Stimulated activated CD4-positive, alpha-beta T cell treated with anti-CD3 and anti-CD28 coated beads, Interleukin-12 subunit alpha, Interleukin-12 subunit beta, amount 100 ng/mL, for 48 hours (primary cell): ENCODE data around the gene OVOL3.

Experiments used
- DNase-seq, 3 donors: peaks; one replicate each; pipeline ENCODE4 v3.0.0-alpha.2; 2020; ENCODE audit warnings: low read depth in 2 of 3, low spot score in 1 of 3

Gene OVOL3

GRCh38 chr19:36100476-36100875, 10.5 kb upstream of the OVOL3 start:
- no peak for DNase-seq

DNA sequence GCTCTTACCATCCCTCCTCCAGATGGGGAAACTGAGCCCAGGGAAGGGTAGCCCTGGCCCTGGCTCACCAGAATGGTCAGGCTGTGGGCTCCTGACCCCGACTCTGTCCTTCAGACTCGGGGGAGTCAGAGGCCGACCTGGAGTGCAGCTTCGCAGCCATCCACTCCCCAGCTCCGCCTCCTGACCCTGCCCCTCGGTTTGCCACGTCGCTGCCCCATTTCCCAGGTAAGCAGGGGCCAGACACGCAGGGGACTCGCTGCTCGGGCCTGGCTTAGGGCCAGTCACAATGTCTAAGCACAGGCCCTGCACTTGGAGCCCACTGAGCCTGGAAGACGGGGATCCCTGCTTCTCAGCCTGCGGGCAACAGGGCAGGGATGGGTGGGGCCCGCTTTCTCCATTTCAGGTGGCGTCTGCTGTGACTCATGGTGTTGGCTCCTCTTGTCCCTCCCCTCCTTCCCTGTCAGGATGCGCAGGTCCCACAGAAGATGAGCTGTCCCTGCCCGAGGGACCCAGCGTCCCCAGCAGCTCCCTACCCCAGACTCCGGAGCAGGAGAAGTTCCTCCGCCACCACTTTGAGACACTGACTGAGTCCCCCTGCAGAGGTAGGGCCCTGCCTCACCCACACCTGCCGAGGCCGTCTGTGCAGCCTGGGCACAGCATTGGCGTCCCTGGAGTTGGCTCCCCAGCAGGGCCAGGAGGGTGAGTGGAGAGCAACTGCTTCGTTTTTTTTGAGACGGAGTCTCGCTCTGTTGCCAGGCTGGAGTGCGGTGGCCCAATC, 9.2 kb upstream of the OVOL3 start:
- no peak for DNase-seq

DNA sequence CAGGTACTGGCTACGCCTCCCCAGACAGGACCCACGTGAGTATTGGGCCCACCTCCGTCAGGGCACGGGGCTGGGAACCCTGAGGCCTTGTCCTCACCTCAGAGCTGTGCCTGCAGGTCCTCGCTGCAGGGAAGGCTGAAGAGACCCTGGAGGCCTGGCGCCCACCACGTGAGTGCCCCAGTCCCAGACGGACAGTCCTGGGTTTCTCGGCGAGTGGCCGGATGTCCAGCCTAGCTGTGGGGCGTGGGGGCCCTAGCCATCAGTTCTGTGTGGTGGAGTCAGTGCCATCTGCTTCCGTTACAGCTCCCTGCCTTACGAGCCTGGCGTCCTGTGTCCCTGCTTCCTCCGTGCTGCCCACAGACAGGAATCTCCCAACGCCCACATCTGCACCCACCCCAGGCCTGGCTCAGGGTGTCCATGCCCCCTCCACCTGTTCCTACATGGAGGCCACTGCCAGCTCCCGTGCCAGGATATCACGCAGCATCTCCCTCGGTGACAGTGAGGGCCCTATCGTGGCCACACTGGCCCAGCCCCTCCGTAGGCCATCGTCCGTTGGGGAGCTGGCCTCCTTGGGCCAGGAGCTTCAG, 7.8 kb upstream of the OVOL3 start:
- DNase-seq = no peak

GRCh38 chr19:36103842-36104552, 6.9 kb upstream of the OVOL3 start:
- no peak for DNase-seq

DNA sequence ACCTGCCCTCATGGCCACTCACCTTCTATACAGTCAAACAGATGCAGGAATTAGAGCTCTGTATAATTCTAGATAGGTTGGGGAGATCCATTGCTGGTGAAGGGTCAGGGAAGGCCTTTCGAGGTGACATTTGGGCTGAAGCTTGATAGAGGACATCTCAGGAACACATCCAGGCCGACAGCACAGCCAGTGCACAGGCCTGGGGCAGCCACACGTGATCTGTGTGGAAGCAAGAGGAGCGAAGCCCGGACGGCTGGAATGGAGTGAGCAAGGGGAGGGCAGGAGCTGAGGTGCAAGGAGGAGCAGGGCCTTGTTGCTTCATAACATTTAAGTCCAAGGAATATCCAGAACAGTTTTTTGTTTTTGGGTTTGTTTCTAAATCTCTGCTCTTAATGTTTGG, 4.5 kb upstream of the OVOL3 start:
- no peak for DNase-seq

- no peak for DNase-seq
Measured at GRCh38 chr19:36106991-36107390, 4.0 kb upstream of the OVOL3 start.

DNA sequence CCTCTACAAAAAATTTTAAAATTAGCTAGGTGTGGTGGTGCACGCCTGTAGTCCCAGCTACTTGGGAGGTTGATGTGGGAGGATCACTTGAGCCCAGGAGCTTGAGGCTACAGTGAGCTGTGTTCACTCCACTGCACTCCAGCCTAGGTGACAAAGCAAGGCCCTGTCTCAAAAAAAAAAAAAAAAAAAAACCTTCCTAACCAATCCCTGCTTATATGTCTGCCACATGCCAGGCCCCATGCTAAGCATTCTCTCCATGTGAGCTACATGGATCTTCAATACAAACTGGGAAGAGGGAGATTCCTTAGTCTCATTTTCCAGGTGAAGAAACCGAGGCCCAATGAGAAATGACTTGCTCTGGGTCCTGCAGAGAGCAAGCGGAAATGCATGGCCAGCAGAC, 2.3 kb upstream of the OVOL3 start:
- DNase-seq = no peak

DNA sequence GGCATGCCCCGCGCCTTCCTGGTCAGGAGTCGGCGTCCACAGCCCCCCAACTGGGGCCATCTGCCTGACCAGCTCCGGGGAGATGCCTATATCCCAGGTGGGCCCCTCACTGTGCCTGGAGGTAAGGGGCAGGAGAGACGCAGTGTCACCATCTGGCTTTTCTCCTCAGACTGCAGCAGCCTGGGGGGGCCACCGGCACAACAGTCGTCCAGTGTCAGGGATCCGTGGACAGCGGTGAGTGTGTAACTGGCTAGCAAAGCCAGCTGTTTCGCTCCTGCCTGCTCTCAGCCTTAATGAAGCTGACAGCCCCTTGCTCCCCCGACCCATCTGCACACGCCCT, 227 bp downstream of the OVOL3 start:
- DNase-seq = no peak

DNA sequence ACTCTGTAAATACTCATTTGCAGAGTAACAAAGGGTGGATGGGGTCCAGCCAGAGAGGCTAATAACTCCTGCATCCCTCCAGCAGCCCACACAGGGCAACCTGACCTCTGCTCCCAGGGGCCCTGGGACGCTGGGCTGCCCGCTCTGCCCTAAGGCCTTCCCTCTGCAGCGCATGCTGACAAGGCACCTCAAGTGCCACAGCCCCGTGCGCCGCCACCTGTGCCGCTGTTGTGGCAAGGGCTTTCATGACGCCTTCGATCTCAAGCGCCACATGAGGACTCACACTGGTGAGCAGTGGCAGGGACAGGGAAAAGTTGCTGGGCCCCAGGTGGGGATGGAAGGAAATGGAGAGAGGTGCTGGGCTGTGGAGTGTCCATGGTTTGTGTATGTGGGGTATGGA, 1.7 kb downstream of the OVOL3 start:
- no peak for DNase-seq

- no peak for DNase-seq
Measured at GRCh38 chr19:36113425-36113824, 2.5 kb downstream of the OVOL3 start.

GRCh38 chr19:36113894-36114720, 3.2 kb downstream of the OVOL3 start:
- peak in 1 of 3 donors; percentile 12 for DNase-seq

DNA sequence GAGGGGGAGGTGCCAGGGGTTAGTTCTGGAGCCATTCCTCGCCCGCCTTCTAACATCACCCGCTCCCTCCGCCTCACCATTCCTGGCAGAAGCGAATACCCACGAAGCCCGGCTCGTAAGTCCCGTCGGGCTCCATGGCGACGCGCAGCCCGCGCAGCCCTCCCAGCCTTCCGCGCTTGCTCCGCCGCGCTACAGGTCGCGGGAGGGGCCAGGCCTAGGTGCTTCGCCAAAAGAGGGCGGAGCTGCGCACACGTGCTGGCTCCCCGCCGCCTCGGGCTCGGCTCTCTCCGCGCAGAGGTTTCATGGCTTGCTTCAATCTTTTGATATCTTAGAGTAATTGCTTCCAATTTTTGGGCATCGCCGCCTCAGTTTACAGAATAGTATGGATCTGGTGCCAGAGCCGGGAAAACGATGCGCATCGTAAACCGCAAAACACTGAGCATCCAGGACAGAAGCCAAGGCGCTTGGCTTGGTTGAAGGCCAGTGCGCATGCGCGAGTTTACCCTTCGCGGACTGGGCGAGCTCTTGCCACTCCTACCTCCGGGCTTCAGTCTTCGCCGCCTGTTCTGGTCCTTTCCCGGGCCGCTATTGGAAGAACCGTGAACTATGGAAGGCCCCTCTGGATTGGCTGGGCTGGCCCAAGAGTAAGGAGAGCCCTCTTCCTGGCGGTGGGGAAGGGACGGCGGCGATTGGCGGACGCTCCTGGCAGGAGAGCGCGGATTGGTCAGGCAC, 3.9 kb downstream of the OVOL3 start, which contains the start of gene POLR2I:
Gene POLR2I, minus strand, starts transcription at position 155 of the 732 bp plus-strand sequence. Its CDS starts 19 bp downstream, at position 136.
- DNase-seq = peak; percentile 96 to 99 (median 97)

DNA sequence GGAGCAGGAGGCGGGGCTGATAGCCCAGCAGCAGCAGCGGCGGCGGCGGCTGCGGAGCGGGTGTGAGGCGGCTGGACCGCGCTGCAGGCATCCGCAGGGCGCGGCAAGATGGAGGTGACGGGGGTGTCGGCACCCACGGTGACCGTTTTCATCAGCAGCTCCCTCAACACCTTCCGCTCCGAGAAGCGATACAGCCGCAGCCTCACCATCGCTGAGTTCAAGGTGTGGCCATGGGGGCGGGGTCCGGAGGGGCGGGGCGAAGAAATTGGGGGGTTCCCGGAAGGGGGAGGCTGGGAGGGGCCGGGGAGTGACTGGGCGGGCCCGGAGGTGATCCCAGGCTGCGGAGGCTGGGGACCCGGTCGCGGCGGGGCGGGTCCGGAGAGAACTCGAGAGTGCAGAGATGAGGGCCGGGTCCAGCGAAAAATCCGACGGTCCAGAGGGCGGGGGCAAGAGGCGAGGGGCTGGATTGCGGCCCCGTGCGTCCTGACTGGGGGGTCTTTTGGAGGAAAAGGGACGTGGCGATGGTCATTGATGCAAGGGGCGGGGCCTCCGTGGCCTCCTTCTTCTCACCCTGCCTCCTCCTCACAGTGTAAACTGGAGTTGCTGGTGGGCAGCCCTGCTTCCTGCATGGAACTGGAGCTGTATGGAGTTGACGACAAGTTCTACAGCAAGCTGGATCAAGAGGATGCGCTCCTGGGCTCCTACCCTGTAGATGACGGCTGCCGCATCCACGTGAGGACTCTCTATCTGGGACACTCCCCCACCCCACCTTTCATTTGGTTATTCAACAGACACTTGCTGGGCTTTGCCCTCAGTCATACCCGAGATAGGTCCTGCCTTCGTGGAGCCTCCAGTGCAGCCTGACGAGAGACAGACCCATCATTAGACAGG, 4.8 kb downstream of the OVOL3 start, which contains the start of gene TBCB:
Gene TBCB, plus strand, starts transcription at position 16 of the 891 bp plus-strand sequence. Its CDS starts 93 bp downstream, at position 109.
- DNase-seq = peak; percentile 78 to 88 (median 86)

GRCh38 chr19:36116344-36116637, 5.3 kb downstream of the OVOL3 start:
- no peak for DNase-seq

GRCh38 chr19:36120092-36120983, 9.4 kb downstream of the OVOL3 start:
- no peak for DNase-seq

- DNase-seq = no peak
Measured at GRCh38 chr19:36120984-36121358, 10.0 kb downstream of the OVOL3 start.

- DNase-seq = no peak
Measured at GRCh38 chr19:36121486-36122124, 10.7 kb downstream of the OVOL3 start.

- DNase-seq = peak in 1 of 3 donors; percentile 17
Measured at GRCh38 chr19:36125557-36125956, 14.6 kb downstream of the OVOL3 start.
